Measurements from ENCODE around the gene ENGASE. TPM values are rescaled to one million over a fixed set of nuclear protein-coding genes. Genes with fewer than 3 reads are reported as not detected.
A peak's percentile ranks its signal among the peaks of the same experiment; 100 is the strongest.

ENGASE gene
- total RNA-seq, 1 donor from 2014 or later = 11.5 TPM

DNA sequence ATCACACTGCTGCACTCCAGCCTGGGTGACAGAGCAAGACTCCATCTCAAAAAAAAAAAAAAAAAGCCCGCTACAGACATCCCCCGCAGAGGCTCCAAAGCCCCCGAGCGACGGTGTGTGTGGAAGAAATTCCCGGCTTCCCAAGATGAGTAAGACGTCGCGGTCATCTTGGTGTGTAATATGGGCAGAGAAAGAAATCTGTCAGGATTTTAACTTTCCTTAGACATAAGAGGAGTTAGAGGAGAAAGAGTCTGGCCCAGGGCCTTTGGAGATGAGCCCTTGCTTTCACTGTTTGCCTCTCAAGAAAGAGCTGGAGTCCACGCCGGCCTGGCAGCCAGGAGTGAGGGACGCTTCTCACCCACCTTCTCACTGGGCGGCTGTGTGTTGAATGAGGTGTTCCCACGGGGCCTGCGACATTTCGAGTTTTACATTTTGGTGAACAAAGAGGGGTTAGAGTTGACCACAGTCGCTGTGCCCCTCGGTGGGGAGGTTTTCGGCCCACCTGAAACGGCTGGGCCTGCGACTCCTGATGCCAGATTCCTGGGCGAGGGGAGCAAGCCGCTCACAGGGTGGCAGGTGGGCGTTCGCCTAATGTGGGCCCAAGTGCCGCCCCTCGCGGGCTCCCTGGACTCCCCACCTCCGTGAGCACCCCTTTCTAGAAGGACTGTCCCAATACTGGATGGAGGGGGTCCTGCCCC lies 32.8 kb upstream of the ENGASE start:
- no peak for FAIRE-seq
- peaks cover 2% of the 10 kb centered on the region for H3K27me3 ChIP-seq (ENCODE audit: insufficient read depth, low read length)
- no peak overlapping the region for H3K9ac ChIP-seq (ENCODE audit: low read length)
- H3K9me3 ChIP-seq (ENCODE audit: insufficient read depth, low read depth, low read length) = no peaks in the 10 kb centered on the region
- H3K4me1 Mint-ChIP-seq (ENCODE audit: low read depth, unreplicated experiment) = no peaks in the 10 kb centered on the region
- no peaks in the 10 kb centered on the region for H3K36me3 ChIP-seq (ENCODE audit: insufficient read depth, low read length)
- H3K27ac Mint-ChIP-seq (ENCODE audit: unreplicated experiment) = no peak overlapping the region
- H3K9me3 Mint-ChIP-seq (ENCODE audit: unreplicated experiment) = peaks cover 2% of the 10 kb centered on the region
- no peak for DNase-seq (ENCODE audit: low read depth)
- H3K4me2 ChIP-seq (ENCODE audit: low read length) = no peak overlapping the region
- TF ChIP-seq, protein P1, sequence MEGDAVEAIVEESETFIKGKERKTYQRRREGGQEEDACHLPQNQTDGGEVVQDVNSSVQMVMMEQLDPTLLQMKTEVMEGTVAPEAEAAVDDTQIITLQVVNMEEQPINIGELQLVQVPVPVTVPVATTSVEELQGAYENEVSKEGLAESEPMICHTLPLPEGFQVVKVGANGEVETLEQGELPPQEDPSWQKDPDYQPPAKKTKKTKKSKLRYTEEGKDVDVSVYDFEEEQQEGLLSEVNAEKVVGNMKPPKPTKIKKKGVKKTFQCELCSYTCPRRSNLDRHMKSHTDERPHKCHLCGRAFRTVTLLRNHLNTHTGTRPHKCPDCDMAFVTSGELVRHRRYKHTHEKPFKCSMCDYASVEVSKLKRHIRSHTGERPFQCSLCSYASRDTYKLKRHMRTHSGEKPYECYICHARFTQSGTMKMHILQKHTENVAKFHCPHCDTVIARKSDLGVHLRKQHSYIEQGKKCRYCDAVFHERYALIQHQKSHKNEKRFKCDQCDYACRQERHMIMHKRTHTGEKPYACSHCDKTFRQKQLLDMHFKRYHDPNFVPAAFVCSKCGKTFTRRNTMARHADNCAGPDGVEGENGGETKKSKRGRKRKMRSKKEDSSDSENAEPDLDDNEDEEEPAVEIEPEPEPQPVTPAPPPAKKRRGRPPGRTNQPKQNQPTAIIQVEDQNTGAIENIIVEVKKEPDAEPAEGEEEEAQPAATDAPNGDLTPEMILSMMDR (IDR thresholded peaks at IDR 0.05; ENCODE audit: insufficient read depth, low read depth, low read length) = no peak
- no peak for TF ChIP-seq EZH2 (IDR thresholded peaks at IDR 0.05; ENCODE audit: insufficient read depth, low read length)
- H3K4me3 Mint-ChIP-seq (ENCODE audit: unreplicated experiment) = no peak overlapping the region
- peaks cover 38% of the 10 kb centered on the region for H3K27me3 Mint-ChIP-seq (ENCODE audit: low read depth, unreplicated experiment)
- H3K79me2 ChIP-seq (ENCODE audit: insufficient read depth, low read length) = no peaks in the 10 kb centered on the region
- peaks cover 8% of the 10 kb centered on the region for H4K20me1 ChIP-seq (ENCODE audit: insufficient read depth, low read length)
- no peak overlapping the region for H2AFZ ChIP-seq (ENCODE audit: low read depth, low read length)
- no peak overlapping the region for H3K27ac ChIP-seq (ENCODE audit: low read depth, low read length)
- no peak overlapping the region for H3K4me3 ChIP-seq (ENCODE audit: insufficient read depth, low read depth, low read length)
- H3K36me3 Mint-ChIP-seq (ENCODE audit: low read depth, unreplicated experiment) = no peaks in the 10 kb centered on the region
- peaks cover 3% of the 10 kb centered on the region for H3K4me1 ChIP-seq (ENCODE audit: insufficient read depth, low read length)

DNA sequence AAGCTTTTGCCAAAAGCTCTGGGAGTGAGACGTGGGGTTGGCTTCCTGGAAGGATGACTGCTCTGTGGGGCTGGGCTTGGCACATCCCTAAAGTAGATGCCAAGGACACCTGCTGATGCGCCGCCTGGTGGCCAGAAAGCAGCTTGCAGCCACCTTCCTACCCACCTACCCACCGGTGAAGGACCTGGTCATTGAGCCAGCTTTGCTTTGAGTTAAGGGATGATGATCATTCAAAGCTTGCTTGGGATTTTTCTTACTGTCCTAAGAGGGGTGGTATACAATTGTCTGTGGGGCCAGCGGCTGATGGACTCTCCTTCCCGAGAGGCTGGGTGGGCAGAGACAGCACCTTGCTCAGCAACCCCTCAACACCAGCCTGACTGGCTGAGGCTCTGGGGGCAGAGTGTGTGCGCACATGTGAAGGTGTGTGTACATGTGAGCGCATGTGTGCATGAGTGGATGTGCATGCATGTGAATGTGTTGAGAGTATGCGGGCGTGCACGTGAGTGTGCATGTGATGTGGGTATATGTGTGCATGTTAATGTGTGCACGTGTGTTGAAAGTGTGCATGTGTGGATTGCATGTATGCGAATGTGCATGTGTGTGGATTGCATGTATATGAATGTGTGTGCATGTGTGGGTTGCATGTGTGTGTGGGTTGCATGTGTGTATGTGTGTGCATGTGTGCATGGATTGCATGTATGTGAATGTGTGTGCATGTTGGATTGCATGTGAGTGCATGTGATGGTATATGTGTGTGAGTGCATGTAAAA lies 32.0 kb upstream of the ENGASE start:
- Mint-ChIP-seq H3K27me3 (ENCODE audit: low read depth, unreplicated experiment) (peaks cover 41% of the 10 kb centered on the region), H3K9me3 (ENCODE audit: unreplicated experiment) (peaks cover 2% of the 10 kb centered on the region), H3K36me3 (ENCODE audit: low read depth, unreplicated experiment) (no peaks in the 10 kb centered on the region), H3K27ac (ENCODE audit: unreplicated experiment) (no peak overlapping the region), H3K4me3 (ENCODE audit: unreplicated experiment) (no peak overlapping the region), H3K4me1 (ENCODE audit: low read depth, unreplicated experiment) (no peaks in the 10 kb centered on the region)
- Histone ChIP-seq H4K20me1 (ENCODE audit: insufficient read depth, low read length) (peaks cover 8% of the 10 kb centered on the region), H3K4me3 (ENCODE audit: insufficient read depth, low read depth, low read length) (no peak overlapping the region), H3K79me2 (ENCODE audit: insufficient read depth, low read length) (no peaks in the 10 kb centered on the region), H3K27me3 (ENCODE audit: insufficient read depth, low read length) (peaks cover 2% of the 10 kb centered on the region), H3K36me3 (ENCODE audit: insufficient read depth, low read length) (no peaks in the 10 kb centered on the region), H3K4me2 (ENCODE audit: low read length) (no peak overlapping the region), H3K4me1 (ENCODE audit: insufficient read depth, low read length) (peaks cover 3% of the 10 kb centered on the region), H2AFZ (ENCODE audit: low read depth, low read length) (no peak overlapping the region), H3K9ac (ENCODE audit: low read length) (no peak overlapping the region), H3K27ac (ENCODE audit: low read depth, low read length) (no peak overlapping the region), H3K9me3 (ENCODE audit: insufficient read depth, low read depth, low read length) (no peaks in the 10 kb centered on the region)
- TF ChIP-seq, protein P1 (IDR thresholded peaks at IDR 0.05; ENCODE audit: insufficient read depth, low read depth, low read length) = peak; percentile 67
- no peak for TF ChIP-seq EZH2 (IDR thresholded peaks at IDR 0.05; ENCODE audit: insufficient read depth, low read length)
- no peak for FAIRE-seq
- no peak for DNase-seq (ENCODE audit: low read depth)
